Pulmonary artery endothelial cell (primary cell): Measurements from ENCODE around the gene SLC31A2. TPM values are rescaled to one million over a fixed set of nuclear protein-coding genes. Genes with fewer than 3 reads are reported as not detected.

Experiments
- DNase-seq: peaks from one replicate; pipeline ENCODE4 v3.0.0-alpha.2; 2011; ENCODE audit warnings: low read depth, low spot score
- total RNA-seq: library from RNA; depleted of rRNA; stranded (reverse); fragments of >200 nt; gene quantifications from 2 replicates; pipeline ENCODE4 v1.2.3, GENCODE V29; 2014

SLC31A2 gene
- total RNA-seq, 1 donor from 2014 or later = 5.2 TPM

GRCh38 chr9:113185271-113185670, 34.5 kb downstream of the SLC31A2 start:
- no peak for DNase-seq

GRCh38 chr9:113186137-113186755, 35.4 kb downstream of the SLC31A2 start:
- no peak for DNase-seq

- peak; percentile 20 for DNase-seq
These were observed 37.3 kb downstream of the SLC31A2 start for GRCh38 chr9:113187929-113188595.

GRCh38 chr9:113192455-113192854, 41.6 kb downstream of the SLC31A2 start:
- DNase-seq = no peak

GRCh38 chr9:113199683-113200329, 49.0 kb downstream of the SLC31A2 start:
- DNase-seq = no peak

- DNase-seq = no peak
These were observed 54.6 kb downstream of the SLC31A2 start for GRCh38 chr9:113205432-113205831.

- no peak for DNase-seq
These were observed 55.1 kb downstream of the SLC31A2 start for GRCh38 chr9:113205861-113206260.

- DNase-seq = no peak
These were observed 60.0 kb downstream of the SLC31A2 start for GRCh38 chr9:113210815-113211214.

Other genes with a start within 250 kb of the SLC31A2 start
- gene ZNF883, start 138.8 kb upstream of the SLC31A2 start, total RNA-seq = 0.53 and 2.6 TPM in 2 replicates
- 1.7 and 2.3 TPM in 2 replicates for gene ZFP37, start 94.3 kb upstream of the SLC31A2 start, total RNA-seq
- 16.6 and 23.2 TPM in 2 replicates for gene FKBP15, start 70.3 kb downstream of the SLC31A2 start, total RNA-seq
- 17.1 and 17.5 TPM in 2 replicates for gene SLC31A1, start 70.5 kb downstream of the SLC31A2 start, total RNA-seq
- 40.4 and 55.9 TPM in 2 replicates for gene CDC26, start 124.6 kb downstream of the SLC31A2 start, total RNA-seq
- gene PRPF4, start 124.7 kb downstream of the SLC31A2 start, total RNA-seq = 33.6 and 42.8 TPM in 2 replicates
- gene RNF183, start 152.4 kb downstream of the SLC31A2 start, total RNA-seq = not detected in 2 replicates
- 1.0 and 1.4 TPM in 2 replicates for gene WDR31, start 189.3 kb downstream of the SLC31A2 start, total RNA-seq
- gene BSPRY, start 198.5 kb downstream of the SLC31A2 start, total RNA-seq = under 0.01 TPM in 1 of 2 replicates, not detected in the other
- 5.7 and 6.1 TPM in 2 replicates for gene HDHD3, start 226.0 kb downstream of the SLC31A2 start, total RNA-seq